GM18499 (cell line): ENCODE data around the gene SMCO2.

Experiments used
- ATAC-seq: cut with Tn5 transposase; IDR thresholded peaks from one replicate; pipeline ENCODE4 v1.9.1; 2021; ENCODE audit warnings: moderate number of reproducible peaks; ENCODE audit not compliant: insufficient read depth, unreplicated experiment

Gene SMCO2

DNA sequence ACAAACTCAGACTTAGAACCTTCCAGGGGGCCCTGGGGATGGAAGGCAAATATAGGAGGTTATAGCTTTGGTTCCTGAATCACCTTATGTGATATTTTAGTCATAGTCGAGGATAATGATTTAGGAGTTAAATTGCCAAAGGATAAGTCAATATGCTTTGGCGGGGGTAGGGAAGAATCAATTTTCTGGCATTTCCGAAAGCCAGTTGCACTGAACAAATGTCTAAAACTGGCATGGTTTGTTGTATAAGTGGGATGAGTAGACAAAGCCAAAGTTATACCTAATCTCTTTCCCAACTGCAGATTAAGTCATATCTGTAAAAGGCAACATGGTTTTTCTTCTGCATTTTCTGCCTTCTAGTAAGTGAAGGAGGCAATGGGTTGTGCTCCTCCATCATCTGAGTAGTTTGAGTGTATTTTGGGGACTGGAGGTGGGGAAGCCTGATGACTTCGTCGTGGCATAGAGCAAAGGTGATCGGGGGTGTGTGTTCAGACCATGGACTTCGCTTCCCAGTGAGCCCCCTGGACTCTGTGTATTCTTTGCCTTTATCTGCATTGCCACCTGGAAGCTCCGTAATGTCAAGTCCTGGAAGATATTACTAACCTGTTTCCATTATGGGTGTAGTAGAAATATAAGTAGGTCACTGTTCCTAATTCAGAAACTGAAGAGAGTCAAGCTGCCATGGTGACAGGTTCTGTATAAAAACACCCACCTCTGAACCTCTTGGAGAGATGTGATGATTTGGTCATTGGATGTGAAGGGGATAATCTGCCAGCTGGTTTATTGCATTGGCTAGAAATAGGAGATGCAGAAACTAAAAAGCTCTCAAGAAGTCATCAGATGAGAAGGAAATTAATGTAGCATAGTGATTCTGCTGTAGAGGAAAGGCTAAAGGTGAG is 102.0 kb downstream of the SMCO2 start:
- ATAC-seq: no peak

DNA sequence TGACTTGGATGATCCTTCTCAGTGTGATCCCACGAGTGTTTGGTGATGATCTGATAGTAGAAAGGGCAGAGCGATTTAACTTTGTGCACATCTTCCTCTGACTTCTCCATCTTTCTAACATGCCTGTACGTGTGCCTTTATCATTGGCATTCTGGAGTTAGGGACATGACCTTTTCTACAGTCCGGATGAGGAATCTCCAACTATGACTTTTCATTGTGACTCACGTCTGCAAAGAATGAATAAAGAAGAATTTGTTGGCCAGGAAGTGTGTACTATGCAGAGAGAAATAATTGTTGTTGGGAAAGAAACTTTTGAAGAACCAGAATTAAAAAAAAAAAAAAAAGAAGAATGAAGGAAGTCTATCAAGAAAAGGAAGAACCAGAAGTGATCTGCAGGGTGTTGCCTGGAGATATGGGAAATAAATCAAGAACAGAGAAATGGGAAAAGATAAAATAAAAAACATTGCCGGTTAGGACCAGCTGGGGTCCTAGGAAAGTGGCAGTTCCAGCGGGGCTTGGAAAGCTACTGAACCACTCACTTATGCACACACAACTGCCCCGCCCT is 102.8 kb downstream of the SMCO2 start:
- no peak for ATAC-seq

DNA sequence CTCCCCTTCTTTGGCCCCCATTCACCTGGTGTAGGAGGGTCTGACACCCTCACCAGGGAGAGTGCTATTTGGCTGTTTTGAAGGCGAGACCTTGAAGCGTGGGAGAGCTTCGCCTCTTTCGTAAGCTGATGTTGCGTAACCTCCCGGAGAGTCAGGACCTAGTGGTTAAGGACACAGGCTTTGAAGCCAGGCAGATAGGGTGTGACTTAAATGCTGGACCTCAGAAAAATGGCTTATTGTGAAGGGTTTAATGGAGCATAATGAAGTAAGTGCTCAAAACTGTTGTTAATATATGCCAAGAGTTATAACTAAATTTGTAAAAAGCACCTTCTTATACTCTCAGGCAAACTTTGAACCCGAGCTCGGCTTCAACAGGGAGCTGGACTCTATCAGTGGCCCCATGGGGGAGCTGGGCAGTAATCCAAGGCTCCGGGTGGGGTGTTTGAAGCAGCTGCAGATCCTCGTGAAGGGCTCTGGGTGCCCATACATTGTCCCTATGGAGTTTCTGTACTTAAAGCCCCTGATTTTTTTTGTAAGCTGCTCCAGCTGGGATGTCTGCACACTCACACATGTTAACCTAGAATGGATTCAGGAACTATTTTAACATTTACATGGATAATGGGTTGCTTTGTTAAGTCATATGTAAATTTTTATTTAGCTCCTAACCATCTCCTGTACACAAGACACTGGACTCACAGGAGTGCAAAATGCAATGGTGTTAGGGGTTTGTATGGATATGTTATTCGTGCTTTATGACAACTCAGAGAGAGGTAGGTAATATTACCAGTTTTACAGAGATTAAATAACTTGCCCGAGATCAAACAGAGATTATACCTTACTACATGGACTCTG is 103.5 kb downstream of the SMCO2 start:
- ATAC-seq: no peak

- no peak for ATAC-seq
These were observed 104.1 kb downstream of the SMCO2 start for GRCh38 chr12:27550653-27550975.

- ATAC-seq: no peak
These were observed 104.8 kb downstream of the SMCO2 start for GRCh38 chr12:27551172-27551840.
